OCI-LY7 (cell line): Measurements from ENCODE around the gene PLPPR3. TPM values are rescaled to one million over a fixed set of nuclear protein-coding genes. Genes with fewer than 3 reads are reported as not detected.

Experiments used
- BruUV-seq: library from RNA; stranded (reverse); fragments of 400-500 nt; replicated peaks from 2 replicates; lab custom pipeline; 2021; lab: Mats Ljungman, UMichigan
- CTCF ChIA-PET: fragments of 300-600 bp; sonication (Branson Sonifier 250); formaldehyde crosslinking; loops from one replicate; lab custom pipeline; 2022; ENCODE audit warnings: antibody characterized with exemption; ENCODE audit not compliant: unreplicated experiment; lab: Charles Lee
- POLR2A ChIA-PET: fragments of 300-600 bp; sonication (Branson Sonifier 250); formaldehyde crosslinking; loops from one replicate; lab custom pipeline; 2022; ENCODE audit warnings: antibody characterized with exemption; lab: Charles Lee
- DNase-seq: peaks from one replicate; pipeline ENCODE4 v3.0.0-alpha.2; 2015; ENCODE audit warnings: low spot score
- H2AFZ ChIP-seq: fragments of 200-600 bp; sonication (generic), shearing (Covaris generic); 2 replicates; pipeline ENCODE4 v1.6.1; 2014; ENCODE audit warnings: mild to moderate bottlenecking, antibody characterized with exemption, low read length, moderate library complexity
- H3K27ac ChIP-seq: fragments of 200-600 bp; sonication (generic); 2 replicates; pipeline ENCODE4 v1.5.1; 2014; ENCODE audit warnings: mixed run types, low read depth, mild to moderate bottlenecking, moderate library complexity, low read length, inconsistent platforms; ENCODE audit not compliant: poor library complexity, severe bottlenecking
- H3K36me3 ChIP-seq: fragments of 200-600 bp; sonication (generic); 2 replicates; pipeline ENCODE4 v1.6.1; 2014; ENCODE audit warnings: mild to moderate bottlenecking, antibody characterized with exemption, low read length, moderate library complexity, mixed read lengths; ENCODE audit not compliant: insufficient read depth
- H3K4me1 ChIP-seq: fragments of 200-600 bp; sonication (generic); 2 replicates; pipeline ENCODE4 v1.5.1; 2014; ENCODE audit warnings: mild to moderate bottlenecking, low read length; ENCODE audit not compliant: insufficient read depth, poor library complexity, severe bottlenecking
- H3K4me2 ChIP-seq: fragments of 200-600 bp; sonication (generic); 2 replicates; pipeline ENCODE4 v1.6.1; 2014; ENCODE audit warnings: mild to moderate bottlenecking, low read length
- H3K4me3 ChIP-seq: fragments of 200-600 bp; sonication (generic); 2 replicates; pipeline ENCODE4 v1.5.1; 2014; ENCODE audit warnings: mild to moderate bottlenecking, low read depth, low read length; ENCODE audit not compliant: poor library complexity, severe bottlenecking
- H3K79me2 ChIP-seq: fragments of 200-600 bp; sonication (generic); 2 replicates; pipeline ENCODE4 v1.6.1; 2016; ENCODE audit warnings: low read depth, mild to moderate bottlenecking, low read length, moderate library complexity, mixed read lengths; ENCODE audit not compliant: insufficient read depth
- H3K9me2 ChIP-seq: fragments of 200-600 bp; sonication (generic); 2 replicates; pipeline ENCODE4 v1.6.1; 2016; ENCODE audit warnings: mild to moderate bottlenecking, low read length, mixed read lengths; ENCODE audit not compliant: insufficient read depth
- H3K9me3 ChIP-seq: fragments of 200-600 bp; sonication (generic); 2 replicates; pipeline ENCODE4 v1.6.1; 2014; ENCODE audit warnings: mild to moderate bottlenecking, mixed run types, low read length, mixed read lengths
- H4K20me1 ChIP-seq: fragments of 200-600 bp; sonication (generic); 2 replicates; pipeline ENCODE4 v1.6.1; 2014; ENCODE audit warnings: mild to moderate bottlenecking, antibody characterized with exemption, low read length, moderate library complexity, mixed read lengths; ENCODE audit not compliant: insufficient read depth
- EZH2phosphoT487 ChIP-seq: fragments of 200-600 bp; sonication (generic); IDR thresholded peaks from 2 replicates; pipeline ENCODE4 v1.6.1; 2018; ENCODE audit warnings: low read depth, borderline replicate concordance, mild to moderate bottlenecking, mixed run types, antibody characterized with exemption, low read length, moderate library complexity, mixed read lengths
- intact Hi-C: fragments of 100-400 bp; cut with micrococcal nuclease; formaldehyde crosslinking; loops from one replicate; pipeline ENCODE4 v1.10.0; 2022; ENCODE audit not compliant: unreplicated experiment
- total RNA-seq, 2 experiments: library from RNA; depleted of rRNA in 1 of 2; stranded (reverse); fragments of >200 nt in 1 of 2; shearing (Covaris generic) in 1 of 2; gene quantifications; 2 replicates each; pipeline ENCODE4 v1.2.3, GENCODE V29; 2014 to 2022
- TF ChIP-seq, protein P1 (sequence below): fragments of 200-600 bp; sonication (generic); conservative IDR thresholded peaks from 2 replicates; pipeline ENCODE4 v1.5.1; 2014; ENCODE audit warnings: mild to moderate bottlenecking, antibody characterized with exemption, low read length, moderate library complexity, mixed read lengths

PLPPR3 gene
- total RNA-seq, 2 experiments from 2014 or later, result not detected

- Histone ChIP-seq H2AFZ (no peak overlapping the region), H4K20me1 (no peaks in the 10 kb centered on the region), H3K4me2 (no peak overlapping the region), H3K36me3 (peaks cover 20% of the 10 kb centered on the region; the same call in 1 of the 2 replicates), H3K4me1 (peaks cover 32% of the 10 kb centered on the region), H3K9me3 (no peaks in the 10 kb centered on the region), H3K27ac (no peak overlapping the region), H3K4me3 (no peak overlapping the region), H3K79me2 (no peaks in the 10 kb centered on the region), H3K9me2 (no peaks in the 10 kb centered on the region)
- POLR2A ChIA-PET, result no interaction called here
- intact Hi-C loops, result no loop called here
- DNase-seq, result no peak
- TF ChIP-seq, protein P1, sequence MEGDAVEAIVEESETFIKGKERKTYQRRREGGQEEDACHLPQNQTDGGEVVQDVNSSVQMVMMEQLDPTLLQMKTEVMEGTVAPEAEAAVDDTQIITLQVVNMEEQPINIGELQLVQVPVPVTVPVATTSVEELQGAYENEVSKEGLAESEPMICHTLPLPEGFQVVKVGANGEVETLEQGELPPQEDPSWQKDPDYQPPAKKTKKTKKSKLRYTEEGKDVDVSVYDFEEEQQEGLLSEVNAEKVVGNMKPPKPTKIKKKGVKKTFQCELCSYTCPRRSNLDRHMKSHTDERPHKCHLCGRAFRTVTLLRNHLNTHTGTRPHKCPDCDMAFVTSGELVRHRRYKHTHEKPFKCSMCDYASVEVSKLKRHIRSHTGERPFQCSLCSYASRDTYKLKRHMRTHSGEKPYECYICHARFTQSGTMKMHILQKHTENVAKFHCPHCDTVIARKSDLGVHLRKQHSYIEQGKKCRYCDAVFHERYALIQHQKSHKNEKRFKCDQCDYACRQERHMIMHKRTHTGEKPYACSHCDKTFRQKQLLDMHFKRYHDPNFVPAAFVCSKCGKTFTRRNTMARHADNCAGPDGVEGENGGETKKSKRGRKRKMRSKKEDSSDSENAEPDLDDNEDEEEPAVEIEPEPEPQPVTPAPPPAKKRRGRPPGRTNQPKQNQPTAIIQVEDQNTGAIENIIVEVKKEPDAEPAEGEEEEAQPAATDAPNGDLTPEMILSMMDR, result no peak
- TF ChIP-seq EZH2phosphoT487, result no peak
- CTCF ChIA-PET, result no interaction called here
- BruUV-seq, result no TSS peak
These were observed 46.2 kb upstream of the PLPPR3 start for GRCh38 chr19:867855-868457.

DNA sequence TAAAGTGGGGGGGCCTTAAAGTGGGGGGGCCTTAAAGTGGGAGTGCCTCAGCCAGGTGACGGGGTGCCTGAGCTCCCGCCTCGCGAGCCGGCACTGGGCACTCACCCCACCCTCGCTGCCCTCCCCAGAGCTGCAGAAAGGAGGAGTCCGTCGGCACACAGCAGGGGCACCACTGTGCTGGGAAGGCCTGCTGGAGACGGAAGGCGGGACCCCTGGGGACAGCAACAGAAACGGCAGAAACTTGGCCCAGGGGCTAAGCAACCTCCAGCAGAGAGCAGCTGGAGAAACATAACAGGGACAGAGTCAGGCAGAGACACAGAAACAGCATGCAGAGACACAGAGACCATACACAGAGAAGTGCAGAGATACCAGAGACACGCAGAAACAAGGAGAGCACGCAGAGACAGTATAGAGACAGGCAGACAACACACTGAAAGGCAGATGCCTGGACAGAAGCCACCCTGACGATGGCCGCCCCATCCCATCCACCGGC is 45.6 kb upstream of the PLPPR3 start:
- BruUV-seq, result no TSS peak
- no peaks in the 10 kb centered on the region for H3K9me2 ChIP-seq
- POLR2A ChIA-PET, result interaction anchor here (0.6 kb wide), 1 partner anchor 165 kb away, joined by 3 read pairs; no protein-coding TSS in a partner anchor
- H3K36me3 ChIP-seq, result peaks cover 20% of the 10 kb centered on the region; the same call in 1 of the 2 replicates
- DNase-seq, result no peak
- H3K27ac ChIP-seq, result no peak overlapping the region
- H3K9me3 ChIP-seq, result no peaks in the 10 kb centered on the region
- no peak overlapping the region for H3K4me3 ChIP-seq
- no peak overlapping the region for H2AFZ ChIP-seq
- no peak overlapping the region for H3K4me2 ChIP-seq
- H3K4me1 ChIP-seq, result peaks cover 34% of the 10 kb centered on the region
- no peaks in the 10 kb centered on the region for H3K79me2 ChIP-seq
- intact Hi-C loops, result no loop called here
- TF ChIP-seq, protein P1, result no peak
- no peak for TF ChIP-seq EZH2phosphoT487
- CTCF ChIA-PET, result no interaction called here
- H4K20me1 ChIP-seq, result no peaks in the 10 kb centered on the region

- Histone ChIP-seq H4K20me1 (no peaks in the 10 kb centered on the region), H3K36me3 (peaks cover 20% of the 10 kb centered on the region; the same call in 1 of the 2 replicates)
These were observed 45.1 kb upstream of the PLPPR3 start for GRCh38 chr19:866769-867300.

More at GRCh38 chr19:866769-867300, 45.1 kb upstream of the PLPPR3 start:
- TF ChIP-seq, protein P1, result no peak
- no peak for TF ChIP-seq EZH2phosphoT487
- Histone ChIP-seq H3K4me3 (no peak overlapping the region), H3K9me3 (no peaks in the 10 kb centered on the region), H3K79me2 (no peaks in the 10 kb centered on the region), H2AFZ (no peak overlapping the region), H3K4me2 (no peak overlapping the region), H3K4me1 (peaks cover 29% of the 10 kb centered on the region), H3K27ac (no peak overlapping the region), H3K9me2 (no peaks in the 10 kb centered on the region)
- intact Hi-C loops, result no loop called here
- ChIA-PET POLR2A (interaction anchor here (0.6 kb wide), 1 partner anchor 166 kb away, joined by 3 read pairs; no protein-coding TSS in a partner anchor), CTCF (no interaction called here)
- DNase-seq, result no peak
- BruUV-seq, result no TSS peak
